ENCODE data around the gene CNBP. TPM values are rescaled to one million over a fixed set of nuclear protein-coding genes. Genes with fewer than 3 reads are reported as not detected.
A peak's percentile ranks its signal among the peaks of the same experiment; 100 is the strongest.

Gene CNBP
- 265 and 305 TPM in 2 replicates for polyA plus RNA-seq (2011; rRNA removed)
- polyA minus RNA-seq (2011; rRNA and poly(A)+ RNA removed) = 150 and 158 TPM in 2 replicates

- CTCF ChIA-PET = interaction anchor here (2.8 kb wide), 1 partner anchor 62 kb away, joined by 24 read pairs; no protein-coding TSS in a partner anchor
- Histone ChIP-seq H3K9me3 (ENCODE audit: control insufficient read depth, insufficient read depth, low read length) (no peaks in the 10 kb centered on the region; the same call in 1 of the 2 replicates), H3K4me3 (ENCODE audit: low read depth, low read length) (peak within 1 kb of the TSS; percentile 96), H3K27ac (ENCODE audit: low read depth, low read length) (peak within 1 kb of the TSS; percentile 81), H3K27me3 (ENCODE audit: control insufficient read depth, insufficient read depth, low read length) (no peaks in the 10 kb centered on the region)
- POLR2A ChIA-PET = interaction anchor here (0.5 to 1.6 kb wide), 14 partner anchors 12 to 539 kb away, joined by 3 to 12 read pairs (median 4); partner anchors contain the start of genes COPG1 and RAB43
- DNase-seq (ENCODE audit: low read depth, low spot score) = peak; percentile 82
- no peak for TF ChIP-seq CTCF (IDR thresholded peaks at IDR 0.05; ENCODE audit: low read depth, low read length)
These were observed at the start of gene CNBP for GRCh38 chr3:129183569-129184395. TSS of gene CNBP (minus strand) at chr3:129183896. CDS start at chr3:129171757, 12,139 bp downstream.

- ChIA-PET CTCF (interaction anchor here (0.8 to 1.7 kb wide), 6 partner anchors 13 to 261 kb away, joined by 3 to 10 read pairs (median 3); partner anchors contain the start of gene COPG1), POLR2A (interaction anchor here (2.2 kb wide), 1 partner anchor 18 kb away, joined by 13 read pairs; the partner anchor contains the start of gene COPG1)
These were observed 47.8 kb upstream of the CNBP start for GRCh38 chr3:129231331-129232119.

GRCh38 chr3:129230311-129231019 lies 46.8 kb upstream of the CNBP start:
- TF ChIP-seq CTCF (IDR thresholded peaks at IDR 0.05; ENCODE audit: low read depth, low read length) = no peak
- POLR2A ChIA-PET = interaction anchor here (0.6 to 2.2 kb wide), 3 partner anchors 19 to 34 kb away, joined by 4 to 13 read pairs (median 8); partner anchors contain the start of gene COPG1
- no peaks in the 10 kb centered on the region for H3K27me3 ChIP-seq (ENCODE audit: control insufficient read depth, insufficient read depth, low read length)
- H3K9me3 ChIP-seq (ENCODE audit: control insufficient read depth, insufficient read depth, low read length) = no peaks in the 10 kb centered on the region
- H3K27ac ChIP-seq (ENCODE audit: low read depth, low read length) = peak overlapping the region; percentile 47
- no peak overlapping the region for H3K4me3 ChIP-seq (ENCODE audit: low read depth, low read length)
- no peak for DNase-seq (ENCODE audit: low read depth, low spot score)
- CTCF ChIA-PET = interaction anchor here (0.8 to 1.7 kb wide), 7 partner anchors 14 to 260 kb away, joined by 3 to 10 read pairs (median 3); partner anchors contain the start of gene COPG1

More at GRCh38 chr3:129231331-129232119, 47.8 kb upstream of the CNBP start:
- Histone ChIP-seq H3K27ac (ENCODE audit: low read depth, low read length) (no peak overlapping the region), H3K9me3 (ENCODE audit: control insufficient read depth, insufficient read depth, low read length) (no peaks in the 10 kb centered on the region), H3K27me3 (ENCODE audit: control insufficient read depth, insufficient read depth, low read length) (no peaks in the 10 kb centered on the region), H3K4me3 (ENCODE audit: low read depth, low read length) (no peak overlapping the region)
- DNase-seq (ENCODE audit: low read depth, low spot score) = no peak
- no peak for TF ChIP-seq CTCF (IDR thresholded peaks at IDR 0.05; ENCODE audit: low read depth, low read length)

DNA sequence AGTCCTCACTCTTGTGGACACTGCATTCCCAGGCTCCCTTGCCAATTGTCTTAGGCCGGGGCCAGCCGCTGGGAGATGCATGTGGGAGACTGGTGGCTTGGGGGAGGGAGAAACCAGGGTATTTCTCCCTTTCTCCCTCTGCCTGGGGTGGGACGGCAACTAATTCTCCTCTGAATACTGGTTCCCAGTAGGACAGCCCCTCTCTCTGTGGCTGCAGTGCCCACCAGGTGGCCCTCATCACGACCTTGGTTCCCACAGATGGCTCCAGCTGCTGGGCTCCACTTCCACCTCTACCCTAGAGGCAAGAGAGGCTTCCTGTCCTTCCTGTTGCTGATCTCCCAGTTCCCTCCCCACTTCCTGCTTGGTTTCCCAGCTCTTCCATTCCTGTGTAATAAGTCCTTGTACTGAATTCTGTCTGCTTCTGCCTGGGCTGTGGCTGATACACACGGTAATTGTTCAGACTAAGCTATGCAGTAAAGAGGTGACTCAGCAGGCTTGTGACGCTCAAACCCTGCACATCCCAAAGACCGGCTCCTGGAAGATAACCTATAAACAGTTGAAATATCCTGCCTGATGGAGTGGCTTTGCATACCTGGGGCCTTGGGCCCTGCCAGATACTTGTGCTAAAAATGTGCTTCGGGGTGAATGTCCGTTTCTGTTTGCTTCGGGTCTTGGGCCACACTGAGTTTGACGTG lies 45.3 kb upstream of the CNBP start:
- no peaks in the 10 kb centered on the region for H3K27me3 ChIP-seq (ENCODE audit: control insufficient read depth, insufficient read depth, low read length)
- POLR2A ChIA-PET = interaction anchor here (0.6 to 1.1 kb wide), 3 partner anchors 20 to 143 kb away, joined by 3 to 8 read pairs (median 6); partner anchors contain the start of gene COPG1
- DNase-seq (ENCODE audit: low read depth, low spot score) = peak; percentile 50
- H3K27ac ChIP-seq (ENCODE audit: low read depth, low read length) = peak overlapping the region; percentile 89
- TF ChIP-seq CTCF (IDR thresholded peaks at IDR 0.05; ENCODE audit: low read depth, low read length) = no peak
- no peaks in the 10 kb centered on the region for H3K9me3 ChIP-seq (ENCODE audit: control insufficient read depth, insufficient read depth, low read length)
- H3K4me3 ChIP-seq (ENCODE audit: low read depth, low read length) = no peak overlapping the region
- CTCF ChIA-PET = interaction anchor here (1.4 to 3.1 kb wide), 3 partner anchors 16 to 67 kb away, joined by 3 to 13 read pairs (median 5); no protein-coding TSS in a partner anchor

Data from AG04450 (cell line).